Endothelial cell of umbilical vein (primary cell): Measurements from ENCODE around the gene CUBN. TPM values are rescaled to one million over a fixed set of nuclear protein-coding genes. Genes with fewer than 3 reads are reported as not detected.

ENCODE experiments used
- BruUV-seq: library from RNA; stranded (reverse); fragments of 400-500 nt; replicated peaks from 2 replicates; lab custom pipeline; 2021; lab: Mats Ljungman, UMichigan
- CTCF ChIA-PET: fragments of 300-600, 350-600 bp; sonication (Branson Sonifier 250); formaldehyde crosslinking; loops from one replicate; lab custom pipeline; 2021; ENCODE audit warnings: antibody characterized with exemption, inconsistent platforms; lab: Charles Lee
- POLR2A ChIA-PET: fragments of 300-600, 350-600 bp; sonication (Branson Sonifier 250); formaldehyde crosslinking; loops from one replicate; lab custom pipeline; 2021; ENCODE audit warnings: antibody characterized with exemption, inconsistent platforms; lab: Charles Lee
- DNase-seq: peaks from one replicate; pipeline ENCODE4 v3.0.0-alpha.2; 2011; ENCODE audit warnings: low read depth, low spot score
- FAIRE-seq: peaks from 2 replicates; lab custom pipeline; 2011; peaks lifted over from hg19 to GRCh38; lab: Jason Lieb, UNC
- H2AFZ ChIP-seq: 2 replicates; pipeline ENCODE4 v1.6.0; 2012; ENCODE audit warnings: low read depth, low read length, control low read depth, inconsistent platforms
- H3K27ac ChIP-seq: 2 replicates; pipeline ENCODE4 v1.5.1; 2011; ENCODE audit warnings: low read depth, mild to moderate bottlenecking, control low read depth, low read length, moderate library complexity; ENCODE audit not compliant: insufficient read depth
- H3K27me3 ChIP-seq, 2 experiments: 2 replicates each; pipeline versions ENCODE4 v1.6.0 to v1.6.1; 2011; ENCODE audit warnings: low read length in 2 of 2, mixed read lengths in 1 of 2; ENCODE audit not compliant: control insufficient read depth in 2 of 2, insufficient read depth in 2 of 2
- H3K36me3 ChIP-seq, 2 experiments: 2 replicates in 1 of 2; 3 replicates in 1 of 2; pipeline ENCODE4 v1.5.1; 2011; ENCODE audit warnings: low read length in 2 of 2, mild to moderate bottlenecking in 1 of 2, moderate library complexity in 1 of 2; ENCODE audit not compliant: control insufficient read depth in 2 of 2, insufficient read depth in 2 of 2; ENCODE audit errors: extremely low read depth in 1 of 2
- H3K4me1 ChIP-seq: 3 replicates; pipeline ENCODE4 v1.5.1; 2011; ENCODE audit warnings: mild to moderate bottlenecking, low read length; ENCODE audit not compliant: control insufficient read depth, insufficient read depth; ENCODE audit errors: extremely low read depth
- H3K4me2 ChIP-seq: 2 replicates; pipeline ENCODE4 v1.6.1; 2011; ENCODE audit warnings: low read length, control low read depth, mixed read lengths; ENCODE audit not compliant: insufficient read depth
- H3K4me3 ChIP-seq, 3 experiments: fragments of 200-600 bp in 1 of 3; sonication (generic), shearing (Covaris generic) in 1 of 3; replicated peaks in 1 of 3; 2 replicates each; pipeline ENCODE4 v1.5.1; 2011 to 2016; ENCODE audit warnings: control low read depth in 3 of 3, low read length in 3 of 3, mild to moderate bottlenecking in 2 of 3, inconsistent platforms in 1 of 3, low read depth in 1 of 3, moderate library complexity in 1 of 3; ENCODE audit not compliant: insufficient read depth in 1 of 3
- H3K79me2 ChIP-seq: 2 replicates; pipeline ENCODE4 v1.6.0; 2012; ENCODE audit warnings: low read length, inconsistent platforms; ENCODE audit not compliant: control insufficient read depth, insufficient read depth
- H3K9ac ChIP-seq: replicated peaks from 2 replicates; pipeline ENCODE3; 2011; ENCODE audit warnings: low read length, control low read depth; ENCODE audit not compliant: insufficient read depth; ENCODE audit errors: extremely low read depth
- H3K9me1 ChIP-seq: replicated peaks from 3 replicates; pipeline ENCODE4 v1.6.0; 2011; ENCODE audit warnings: mild to moderate bottlenecking, low read length; ENCODE audit not compliant: control insufficient read depth, insufficient read depth; ENCODE audit errors: extremely low read depth
- H3K9me3 ChIP-seq: replicated peaks from 2 replicates; pipeline ENCODE4 v1.5.1; 2012; ENCODE audit warnings: low read length, inconsistent platforms; ENCODE audit not compliant: control insufficient read depth, insufficient read depth
- H4K20me1 ChIP-seq: replicated peaks from 2 replicates; pipeline ENCODE3; 2011; ENCODE audit warnings: mild to moderate bottlenecking, low read length; ENCODE audit not compliant: control insufficient read depth, insufficient read depth; ENCODE audit errors: extremely low read depth
- EZH2 ChIP-seq: IDR thresholded peaks from 2 replicates; pipeline ENCODE4 v1.6.1; 2012; ENCODE audit warnings: borderline replicate concordance, low read depth, mild to moderate bottlenecking, moderate library complexity, low read length, inconsistent platforms; ENCODE audit not compliant: severe bottlenecking
- FOS ChIP-seq: IDR thresholded peaks from 2 replicates; pipeline ENCODE4 v1.6.1; 2011; ENCODE audit warnings: mild to moderate bottlenecking, low read length, moderate library complexity, borderline replicate concordance; ENCODE audit not compliant: insufficient read depth
- GATA2 ChIP-seq: IDR thresholded peaks from 2 replicates; pipeline ENCODE4 v1.7.0; 2011; ENCODE audit warnings: low read depth, mild to moderate bottlenecking, moderate library complexity, mixed read lengths, low read length; ENCODE audit not compliant: insufficient read length, insufficient read depth
- JUN ChIP-seq: IDR thresholded peaks from 2 replicates; pipeline ENCODE4 v1.6.1; 2011; ENCODE audit warnings: borderline replicate concordance, low read depth; ENCODE audit not compliant: insufficient read length, insufficient read depth
- MYC ChIP-seq: IDR thresholded peaks from one replicate; pipeline ENCODE4 v1.6.1; 2011; ENCODE audit warnings: mild to moderate bottlenecking, low read depth, low read length
- POLR2A ChIP-seq: IDR thresholded peaks from 2 replicates; pipeline ENCODE4 v1.6.1; 2012; ENCODE audit warnings: low read depth, mild to moderate bottlenecking, control low read depth, low read length
- POLR2AphosphoS5 ChIP-seq: IDR thresholded peaks from 2 replicates; pipeline ENCODE4 v1.6.1; 2012; ENCODE audit warnings: low read depth, mild to moderate bottlenecking, control low read depth, low read length, moderate library complexity; ENCODE audit not compliant: insufficient read depth
- dilution Hi-C: fragments of 300-500 bp; cut with MboI; formaldehyde crosslinking; loops from one replicate; pipeline ENCODE4 v1.15.0; 2019; ENCODE audit warnings: low sequenced_read_pairs; ENCODE audit not compliant: extremely low pct_ligation_motif_present
- intact Hi-C: fragments of 100-400 bp; cut with micrococcal nuclease; formaldehyde crosslinking; loops from one replicate; pipeline ENCODE4 v1.10.0; 2022
- polyA plus RNA-seq, 4 experiments: library from polyadenylated mRNA; depleted of rRNA in 3 of 4; stranded (reverse) in 3 of 4; unstranded in 1 of 4; fragments of >200 nt; gene quantifications; 2 replicates each; pipeline versions ENCODE4 v1.2.1 to v1.2.3, GENCODE V29; 2011 to 2012; ENCODE audit warnings: missing spikeins in 1 of 4
- total RNA-seq: library from RNA; stranded (reverse); gene quantifications from 2 replicates; pipeline ENCODE4 v1.2.3, GENCODE V29; 2021
- TF ChIP-seq, protein P1 (sequence below), 2 donors: IDR thresholded peaks; 1 replicate in 1 of 2; 2 replicates in 1 of 2; pipeline ENCODE4 v1.5.1; 2011; ENCODE audit warnings: low read length in 2 of 2, mild to moderate bottlenecking in 2 of 2, moderate library complexity in 2 of 2, control low read depth in 1 of 2, inconsistent platforms in 1 of 2, low read depth in 1 of 2; ENCODE audit not compliant: insufficient read depth in 1 of 2; ENCODE audit errors: extremely low read depth in 1 of 2
- TF ChIP-seq, protein P2 (sequence below): IDR thresholded peaks from 2 replicates; pipeline ENCODE4 v1.6.1; 2011; ENCODE audit not compliant: insufficient read depth, insufficient read length

CUBN gene
- total and polyA plus RNA-seq, 2 donors (not counting 3 experiments of a cell fraction or from before 2014, with no cell fraction given): 2.7 to 4.6 TPM

DNA sequence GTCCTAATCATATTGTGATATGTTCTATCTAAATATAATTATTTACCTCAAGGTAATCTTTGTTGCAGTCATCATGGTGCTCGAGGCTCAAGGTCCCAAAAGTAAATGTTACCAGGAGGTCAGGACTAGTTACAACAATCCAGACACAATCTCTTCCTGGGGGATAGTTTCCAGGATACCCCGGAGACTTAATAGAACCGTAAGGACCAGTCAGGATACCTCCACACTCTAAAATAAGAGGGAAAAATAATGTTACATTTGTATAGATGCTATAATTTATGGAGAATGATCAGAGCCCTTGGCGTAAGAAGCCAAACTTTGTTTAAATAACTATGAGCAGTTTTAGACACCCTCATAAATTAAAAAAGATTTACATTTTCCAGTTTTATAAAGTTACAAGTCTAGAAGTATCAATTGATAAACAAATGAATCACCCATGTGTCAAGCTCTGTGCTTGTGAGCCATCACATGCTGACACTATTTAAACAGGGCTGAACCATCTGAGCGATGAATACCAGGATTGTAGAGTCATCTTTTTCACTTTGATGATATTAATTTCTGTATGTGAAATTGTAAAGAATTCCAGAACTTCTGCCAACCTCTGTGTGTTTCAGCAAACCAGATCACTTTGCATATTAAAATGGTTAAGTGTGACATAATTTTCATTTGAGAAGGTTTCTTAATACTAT is 41.3 kb downstream of the CUBN start:
- Histone ChIP-seq H3K4me2 (no peak overlapping the region), H3K9me1 (no peaks in the 10 kb centered on the region), H4K20me1 (no peaks in the 10 kb centered on the region), H3K4me3 (no peak overlapping the region), H3K27me3 (no peaks in the 10 kb centered on the region), H2AFZ (no peak overlapping the region), H3K79me2 (no peaks in the 10 kb centered on the region), H3K4me1 (peaks cover 11% of the 10 kb centered on the region), H3K9me3 (no peaks in the 10 kb centered on the region), H3K36me3 (no peaks in the 10 kb centered on the region), H3K27ac (no peak overlapping the region), H3K9ac (no peak overlapping the region)
- CTCF ChIA-PET: no interaction called here
- FAIRE-seq (no peak), DNase-seq (no peak)
- TF ChIP-seq FOS: no peak
- no peak for TF ChIP-seq EZH2
- TF ChIP-seq, protein P1, sequence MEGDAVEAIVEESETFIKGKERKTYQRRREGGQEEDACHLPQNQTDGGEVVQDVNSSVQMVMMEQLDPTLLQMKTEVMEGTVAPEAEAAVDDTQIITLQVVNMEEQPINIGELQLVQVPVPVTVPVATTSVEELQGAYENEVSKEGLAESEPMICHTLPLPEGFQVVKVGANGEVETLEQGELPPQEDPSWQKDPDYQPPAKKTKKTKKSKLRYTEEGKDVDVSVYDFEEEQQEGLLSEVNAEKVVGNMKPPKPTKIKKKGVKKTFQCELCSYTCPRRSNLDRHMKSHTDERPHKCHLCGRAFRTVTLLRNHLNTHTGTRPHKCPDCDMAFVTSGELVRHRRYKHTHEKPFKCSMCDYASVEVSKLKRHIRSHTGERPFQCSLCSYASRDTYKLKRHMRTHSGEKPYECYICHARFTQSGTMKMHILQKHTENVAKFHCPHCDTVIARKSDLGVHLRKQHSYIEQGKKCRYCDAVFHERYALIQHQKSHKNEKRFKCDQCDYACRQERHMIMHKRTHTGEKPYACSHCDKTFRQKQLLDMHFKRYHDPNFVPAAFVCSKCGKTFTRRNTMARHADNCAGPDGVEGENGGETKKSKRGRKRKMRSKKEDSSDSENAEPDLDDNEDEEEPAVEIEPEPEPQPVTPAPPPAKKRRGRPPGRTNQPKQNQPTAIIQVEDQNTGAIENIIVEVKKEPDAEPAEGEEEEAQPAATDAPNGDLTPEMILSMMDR (IDR thresholded peaks at IDR 0.05; ENCODE audit: extremely low read depth in 1 of 2, insufficient read depth in 1 of 2, low read depth in 1 of 2, low read length in 2 of 2): no peak
- no peak for TF ChIP-seq MYC
- TF ChIP-seq GATA2: no peak
- TF ChIP-seq JUN: no peak
- TF ChIP-seq POLR2A: no peak
- TF ChIP-seq, protein P2, sequence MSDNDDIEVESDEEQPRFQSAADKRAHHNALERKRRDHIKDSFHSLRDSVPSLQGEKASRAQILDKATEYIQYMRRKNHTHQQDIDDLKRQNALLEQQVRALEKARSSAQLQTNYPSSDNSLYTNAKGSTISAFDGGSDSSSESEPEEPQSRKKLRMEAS: no peak
- no peak for TF ChIP-seq POLR2AphosphoS5
- intact Hi-C loops: no loop called here
- no TSS peak for BruUV-seq
- dilution Hi-C loops: no loop called here
- POLR2A ChIA-PET: no interaction called here
